Panc1 (cell line): ENCODE measurements around the gene ADAM11.

Experiments
- POLR2AphosphoS5 ChIP-seq: IDR thresholded peaks from 2 replicates; pipeline ENCODE4 v1.6.1; 2012; ENCODE audit warnings: mild to moderate bottlenecking, low read depth, low read length, moderate library complexity
- SIN3A ChIP-seq: IDR thresholded peaks from 2 replicates; pipeline ENCODE4 v1.6.1; 2012; ENCODE audit warnings: low read depth, mild to moderate bottlenecking, low read length, moderate library complexity, borderline replicate concordance; ENCODE audit not compliant: insufficient read depth

DNA sequence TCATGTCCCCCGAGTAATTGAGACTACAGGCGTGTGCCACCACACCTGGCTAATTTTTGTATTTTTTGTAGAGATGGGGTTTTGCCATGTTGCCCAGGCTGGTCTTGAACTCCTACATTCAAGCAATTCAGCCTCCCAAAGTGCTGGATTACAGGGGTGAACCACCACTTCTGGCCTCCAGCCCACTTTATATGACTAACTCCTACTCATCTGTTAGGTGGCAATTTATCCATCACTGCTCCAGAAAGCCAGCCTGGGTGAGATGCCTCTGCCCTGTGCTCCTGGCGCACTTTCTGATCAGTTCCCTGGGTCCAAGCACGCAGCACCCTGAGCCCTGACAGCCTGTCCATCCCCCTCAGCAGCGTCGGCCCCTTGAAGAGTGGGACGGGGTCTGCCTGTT is 29.4 kb downstream of the ADAM11 start:
- TF ChIP-seq SIN3A (no peak), POLR2AphosphoS5 (no peak)
